ENCODE data around the gene FAM184A. TPM values are rescaled to one million over a fixed set of nuclear protein-coding genes. Genes with fewer than 3 reads are reported as not detected.
"Not testable (repeated sequence)": the region's sequence is repeated elsewhere in the genome, so short reads cannot be mapped to it uniquely, and the experiment has no call there.

Gene FAM184A
- total RNA-seq, 4 donors from 2014 or later = 0.20 to 13.1 (median 2.9) TPM

DNA sequence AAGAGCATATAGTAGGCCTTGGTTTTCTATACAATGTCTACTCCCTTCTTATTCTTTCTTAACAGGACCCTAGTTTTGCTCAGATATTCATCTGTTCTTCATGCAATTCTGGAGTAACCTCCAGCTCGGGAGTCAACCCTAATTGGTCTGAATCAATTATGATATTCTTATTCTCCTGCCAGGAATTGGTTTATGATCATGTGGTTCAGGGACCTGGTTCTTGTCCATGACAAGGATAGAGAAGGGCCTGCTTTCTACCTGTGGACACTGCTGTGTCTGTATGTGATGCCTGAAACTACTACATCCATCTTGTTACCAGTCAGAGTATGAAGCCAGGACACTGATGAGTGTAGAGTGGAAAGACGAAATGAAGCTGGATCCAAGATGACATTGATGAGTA lies 24.4 kb upstream of the FAM184A start:
- in situ Hi-C loops (cut with MboI; ENCODE audit: low pct_ligation_motif_present in 1 of 4, low pct_unique_long_range_greater_than_20kb in 1 of 4, low sequenced_read_pairs in 3 of 4) = loop anchor here in 2 of 4 donors (10.0 kb wide), 2 partner anchors 128 to 298 kb away; no protein-coding TSS in a partner anchor
- Histone ChIP-seq H3K4me3 (no peak overlapping the region), H3K36me3 (no peaks in the 10 kb centered on the region), H3K27ac (no peak overlapping the region), H3K27me3 (no peaks in the 10 kb centered on the region), H3K4me1 (no peaks in the 10 kb centered on the region), H3K9me3 (no peaks in the 10 kb centered on the region)
- intact Hi-C loops (cut with DNase I; ENCODE audit: low total_unique reads) = no loop called here
- WGBS, 2 donors (ENCODE audit: low coverage in 1 of 2) = 76 to 83% methylated on average over 2 of the region's 2 CpGs
- DNase-seq = no peak
- no peak for TF ChIP-seq CTCF (IDR thresholded peaks at IDR 0.05)
- TF ChIP-seq EP300 (IDR thresholded peaks at IDR 0.05; ENCODE audit: low read depth) = no peak
- TF ChIP-seq POLR2AphosphoS5 (IDR thresholded peaks at IDR 0.05) = no peak
- TF ChIP-seq POLR2A (IDR thresholded peaks at IDR 0.05) = no peak

- in situ Hi-C loops (cut with MboI; ENCODE audit: low pct_ligation_motif_present in 1 of 4, low pct_unique_long_range_greater_than_20kb in 1 of 4, low sequenced_read_pairs in 3 of 4) = loop anchor here in 2 of 4 donors (10.0 kb wide), 2 partner anchors 125 to 295 kb away; no protein-coding TSS in a partner anchor
- no peak for TF ChIP-seq EP300 (IDR thresholded peaks at IDR 0.05; ENCODE audit: low read depth)
- TF ChIP-seq POLR2AphosphoS5 (IDR thresholded peaks at IDR 0.05) = no peak
- TF ChIP-seq CTCF (IDR thresholded peaks at IDR 0.05) = no peak
- no peak for TF ChIP-seq POLR2A (IDR thresholded peaks at IDR 0.05)
These were observed 21.7 kb upstream of the FAM184A start for GRCh38 chr6:119100115-119100514.

GRCh38 chr6:119097815-119098361 lies 19.4 kb upstream of the FAM184A start:
- H3K9me3 ChIP-seq; DNase-seq; in situ Hi-C loops (cut with MboI; ENCODE audit: low pct_ligation_motif_present in 1 of 4, low pct_unique_long_range_greater_than_20kb in 1 of 4, low sequenced_read_pairs in 3 of 4); H3K4me1 ChIP-seq; H3K27me3 ChIP-seq; intact Hi-C loops (cut with DNase I; ENCODE audit: low total_unique reads); H3K36me3 ChIP-seq; H3K4me3 ChIP-seq: not testable (repeated sequence)
- peak overlapping the region in 1 of 4 donors; percentile 43 for H3K27ac ChIP-seq
- WGBS, 2 donors (ENCODE audit: low coverage in 1 of 2) = 75 to 84% methylated on average over 5 to 9 of the region's 9 CpGs

More at GRCh38 chr6:119100115-119100514, 21.7 kb upstream of the FAM184A start:
- no peak for DNase-seq
- Histone ChIP-seq H3K36me3 (no peaks in the 10 kb centered on the region), H3K27me3 (no peaks in the 10 kb centered on the region), H3K4me1 (peaks cover 0 to 7% (median 2%) of the 10 kb centered on the region in 4 donors), H3K4me3 (no peak overlapping the region), H3K9me3 (no peaks in the 10 kb centered on the region), H3K27ac (no peak overlapping the region)
- intact Hi-C loops (cut with DNase I; ENCODE audit: low total_unique reads) = no loop called here
- WGBS, 2 donors (ENCODE audit: low coverage in 1 of 2) = 97 to 100% methylated on average over 1 of the region's 1 CpG

- H3K27me3 ChIP-seq = no peaks in the 10 kb centered on the region
- peak; percentile 38 for DNase-seq
- in situ Hi-C loops (cut with MboI; ENCODE audit: low pct_ligation_motif_present in 1 of 4, low pct_unique_long_range_greater_than_20kb in 1 of 4, low sequenced_read_pairs in 3 of 4) = no loop called here
These were observed 18.5 kb upstream of the FAM184A start for GRCh38 chr6:119096721-119097565.

DNA sequence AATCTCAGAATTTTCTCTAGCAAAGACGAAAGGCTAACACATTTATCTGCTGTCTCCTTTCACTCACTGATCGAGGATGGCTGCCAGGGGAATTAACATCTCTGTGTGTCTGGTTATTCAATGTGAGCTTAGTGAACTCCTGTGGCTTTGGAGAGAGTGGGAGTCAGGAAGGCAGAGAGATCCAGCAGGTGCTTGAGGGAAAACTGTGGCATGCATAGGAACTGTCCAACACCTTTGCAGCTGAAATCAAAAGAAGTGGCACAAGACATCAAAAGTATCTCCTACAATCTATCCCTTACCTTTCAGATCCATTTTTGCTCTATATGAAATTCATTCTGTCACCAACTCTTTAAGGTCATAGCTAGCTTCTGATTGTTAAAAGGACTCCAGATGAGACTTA lies 11.8 kb upstream of the FAM184A start:
- intact Hi-C loops (cut with DNase I; ENCODE audit: low total_unique reads) = no loop called here
- no peaks in the 10 kb centered on the region for H3K27me3 ChIP-seq
- DNase-seq = no peak
- no peak overlapping the region for H3K4me3 ChIP-seq
- no peaks in the 10 kb centered on the region for H3K36me3 ChIP-seq
- no peaks in the 10 kb centered on the region for H3K4me1 ChIP-seq
- H3K27ac ChIP-seq = no peak overlapping the region
- WGBS, 2 donors (ENCODE audit: low coverage in 1 of 2) = 49 to 57% methylated on average over 2 of the region's 2 CpGs
- no peak for TF ChIP-seq POLR2A (IDR thresholded peaks at IDR 0.05)
- no peak for TF ChIP-seq CTCF (IDR thresholded peaks at IDR 0.05)
- no peak for TF ChIP-seq EP300 (IDR thresholded peaks at IDR 0.05; ENCODE audit: low read depth)
- TF ChIP-seq POLR2AphosphoS5 (IDR thresholded peaks at IDR 0.05) = no peak
- H3K9me3 ChIP-seq = no peaks in the 10 kb centered on the region
- in situ Hi-C loops (cut with MboI; ENCODE audit: low pct_ligation_motif_present in 1 of 4, low pct_unique_long_range_greater_than_20kb in 1 of 4, low sequenced_read_pairs in 3 of 4) = no loop called here

More at GRCh38 chr6:119096721-119097565, 18.5 kb upstream of the FAM184A start:
- peaks cover 0 to 7% (median 2%) of the 10 kb centered on the region in 4 donors for H3K4me1 ChIP-seq
- WGBS, 2 donors (ENCODE audit: low coverage in 1 of 2) = 36 to 42% methylated on average over 6 of the region's 6 CpGs
- H3K4me3 ChIP-seq = no peak overlapping the region
- H3K27ac ChIP-seq = peak overlapping the region; percentile 12 to 65 (median 40)
- peak in 1 of 3 donors; percentile 13 for TF ChIP-seq POLR2AphosphoS5 (IDR thresholded peaks at IDR 0.05)
- TF ChIP-seq POLR2A (IDR thresholded peaks at IDR 0.05) = no peak
- H3K36me3 ChIP-seq = no peaks in the 10 kb centered on the region
- H3K9me3 ChIP-seq = no peaks in the 10 kb centered on the region
- intact Hi-C loops (cut with DNase I; ENCODE audit: low total_unique reads) = no loop called here
